Breast epithelium (tissue), 4 donors: Measurements from ENCODE around the gene RFTN1. TPM values are rescaled to one million over a fixed set of nuclear protein-coding genes. Genes with fewer than 3 reads are reported as not detected.
A peak's percentile ranks its signal among the peaks of the same experiment; 100 is the strongest.

Experiments used
- DNase-seq, 2 donors: peaks; one replicate each; pipeline ENCODE4 v3.0.0-alpha.2; 2019; ENCODE audit warnings: low spot score in 2 of 2
- H3K27ac ChIP-seq, 2 donors: fragments of 200-600 bp; sonication (generic) in 1 of 2; one replicate each; pipeline ENCODE4 v1.5.1; 2016 to 2019; ENCODE audit warnings: mild to moderate bottlenecking in 1 of 2
- H3K27me3 ChIP-seq, 2 donors: fragments of 200-600 bp; sonication (generic) in 1 of 2; one replicate each; pipeline versions ENCODE4 v1.5.1 to v1.6.0; 2017 to 2019; ENCODE audit warnings: control low read depth in 1 of 2, mild to moderate bottlenecking in 1 of 2
- H3K36me3 ChIP-seq: fragments of 200-600 bp; one replicate; pipeline ENCODE4 v1.5.1; 2019
- H3K4me1 ChIP-seq, 2 donors: fragments of 200-600 bp; sonication (generic); one replicate each; pipeline ENCODE4 v1.5.1; 2016 to 2019; ENCODE audit warnings: control low read depth in 1 of 2
- H3K4me3 ChIP-seq, 3 donors: fragments of 200-600 bp; sonication (generic); 1 replicate in 2 of 3; 2 replicates in 1 of 3; pipeline ENCODE4 v1.5.1; 2016 to 2019; ENCODE audit warnings: mild to moderate bottlenecking in 3 of 3, moderate library complexity in 2 of 3
- H3K9me3 ChIP-seq, 2 donors: fragments of 200-600 bp; sonication (generic) in 1 of 2; one replicate each; pipeline ENCODE4 v1.5.1; 2016 to 2019; ENCODE audit warnings: control low read depth in 1 of 2
- POLR2A ChIP-seq: fragments of 450-650 bp; IDR thresholded peaks from one replicate; pipeline ENCODE4 v1.6.1; 2016; ENCODE audit warnings: antibody characterized with exemption, mild to moderate bottlenecking, moderate library complexity
- POLR2AphosphoS5 ChIP-seq, 3 donors: sonication (generic); formaldehyde crosslinking; IDR thresholded peaks; one replicate each; pipeline ENCODE4 v1.6.1; 2017; ENCODE audit warnings: antibody characterized with exemption in 3 of 3
- intact Hi-C: fragments of 100-400 bp; cut with DNase I; formaldehyde crosslinking; loops from one replicate; pipeline ENCODE4 v1.15.1; 2023; ENCODE audit warnings: low total_unique reads
- total RNA-seq, 3 donors: library from RNA; depleted of rRNA; stranded (reverse); fragments of >200 nt; gene quantifications; one replicate each; pipeline ENCODE4 v1.1.0, GENCODE V29; 2016
- TF ChIP-seq, protein P1 (sequence below), 3 donors: fragments of 450-650 bp; IDR thresholded peaks; one replicate each; pipeline ENCODE4 v1.5.1; 2016 to 2017; ENCODE audit warnings: antibody characterized with exemption in 3 of 3, mild to moderate bottlenecking in 3 of 3, moderate library complexity in 3 of 3

The RFTN1 gene, protein sequence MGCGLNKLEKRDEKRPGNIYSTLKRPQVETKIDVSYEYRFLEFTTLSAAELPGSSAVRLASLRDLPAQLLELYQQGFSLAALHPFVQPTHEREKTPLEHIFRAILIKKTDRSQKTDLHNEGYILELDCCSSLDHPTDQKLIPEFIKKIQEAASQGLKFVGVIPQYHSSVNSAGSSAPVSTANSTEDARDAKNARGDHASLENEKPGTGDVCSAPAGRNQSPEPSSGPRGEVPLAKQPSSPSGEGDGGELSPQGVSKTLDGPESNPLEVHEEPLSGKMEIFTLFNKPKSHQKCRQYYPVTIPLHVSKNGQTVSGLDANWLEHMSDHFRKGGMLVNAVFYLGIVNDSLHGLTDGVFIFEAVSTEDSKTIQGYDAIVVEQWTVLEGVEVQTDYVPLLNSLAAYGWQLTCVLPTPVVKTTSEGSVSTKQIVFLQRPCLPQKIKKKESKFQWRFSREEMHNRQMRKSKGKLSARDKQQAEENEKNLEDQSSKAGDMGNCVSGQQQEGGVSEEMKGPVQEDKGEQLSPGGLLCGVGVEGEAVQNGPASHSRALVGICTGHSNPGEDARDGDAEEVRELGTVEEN
- 100 to 1,000 TPM in 1 of 3 donors, 10 to 100 TPM in 2; 13.9 to 108 (median 29.5) TPM for total RNA-seq

DNA sequence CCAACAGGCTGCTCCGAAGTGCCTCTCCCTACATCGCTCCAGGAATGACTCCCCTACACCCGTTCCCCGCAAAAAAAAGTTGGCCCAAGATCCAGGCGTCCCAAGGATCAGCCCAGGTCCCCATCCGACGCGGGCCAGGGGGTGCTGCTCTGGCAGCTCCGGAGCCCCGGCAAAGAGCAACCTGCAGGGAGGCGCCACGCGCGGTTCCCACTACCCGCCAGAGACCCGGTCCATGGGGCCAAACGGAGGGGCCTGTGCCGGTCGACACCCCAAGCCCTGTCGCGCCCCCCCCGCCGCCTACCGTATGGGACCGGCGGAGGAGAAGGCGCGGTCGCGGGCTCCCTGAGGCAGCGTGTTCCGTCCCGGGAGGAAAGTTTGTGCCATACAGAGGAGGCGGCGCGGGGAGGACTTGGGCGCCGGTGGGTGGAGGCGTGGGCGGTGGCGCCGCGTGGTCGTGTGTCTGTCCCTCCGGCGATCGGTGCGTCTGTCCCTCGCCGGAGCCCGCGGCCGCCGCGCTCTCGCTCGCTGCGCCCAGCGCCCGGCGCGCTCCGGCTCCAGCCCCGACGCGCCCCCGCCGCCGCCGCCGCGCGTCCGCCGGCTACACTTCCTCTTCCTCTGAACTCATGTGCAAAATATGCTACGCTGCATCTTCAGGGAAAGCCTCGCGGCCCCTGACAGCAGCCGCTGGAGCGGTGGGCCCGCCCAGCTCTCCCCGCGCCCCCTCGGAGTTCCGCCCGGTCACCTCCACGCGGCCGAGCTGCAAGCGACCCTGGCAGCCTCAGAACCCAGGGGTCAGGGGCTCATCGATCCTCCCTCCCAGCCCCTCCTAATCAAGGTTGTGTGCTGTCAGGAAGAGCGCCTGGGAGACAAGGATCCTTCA is at the start of gene RFTN1:
TSS of gene RFTN1 (minus strand) at position 559 of the 880 bp plus-strand sequence. CDS start 19,830 bp downstream, outside the sequence.
- intact Hi-C loops = no loop called here
- DNase-seq = no peak

DNA sequence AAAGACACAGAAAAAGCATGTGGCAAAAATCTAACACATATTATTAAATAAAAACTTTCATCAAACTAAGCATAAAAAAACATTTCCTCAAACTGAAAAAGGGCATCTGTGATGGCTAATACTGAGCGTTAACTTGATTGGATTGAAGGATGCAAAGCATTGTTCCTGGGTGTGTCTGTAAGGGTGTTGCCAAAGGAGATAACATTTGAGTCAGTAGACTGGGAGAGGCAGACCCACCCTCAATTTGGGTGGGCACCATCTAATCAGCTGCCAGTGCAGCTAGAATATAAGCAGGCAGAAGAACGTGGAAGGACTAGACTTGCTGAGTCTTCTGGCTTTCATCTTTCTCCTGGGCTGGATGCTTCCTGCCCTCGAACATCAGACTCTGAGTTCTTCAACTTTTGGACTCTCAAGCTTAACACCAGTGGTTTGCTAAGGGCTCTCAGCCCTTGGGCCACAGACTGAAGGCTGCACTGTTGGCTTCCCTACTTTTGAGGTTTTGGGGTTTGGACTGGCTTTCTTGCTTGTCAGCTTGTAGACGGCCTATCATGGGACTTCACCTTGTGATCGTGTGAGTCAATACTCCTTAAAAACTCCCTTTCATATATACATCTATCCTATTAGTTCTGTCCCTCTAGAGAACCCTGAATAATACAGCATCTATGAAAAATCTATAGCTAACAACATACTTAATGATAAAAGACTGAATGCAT is 46.3 kb upstream of the RFTN1 start:
- H3K9me3 ChIP-seq = peaks cover 0 to 9% of the 10 kb centered on the region in 2 donors
- TF ChIP-seq POLR2AphosphoS5 (IDR thresholded peaks at IDR 0.05) = no peak
- TF ChIP-seq, protein P1, sequence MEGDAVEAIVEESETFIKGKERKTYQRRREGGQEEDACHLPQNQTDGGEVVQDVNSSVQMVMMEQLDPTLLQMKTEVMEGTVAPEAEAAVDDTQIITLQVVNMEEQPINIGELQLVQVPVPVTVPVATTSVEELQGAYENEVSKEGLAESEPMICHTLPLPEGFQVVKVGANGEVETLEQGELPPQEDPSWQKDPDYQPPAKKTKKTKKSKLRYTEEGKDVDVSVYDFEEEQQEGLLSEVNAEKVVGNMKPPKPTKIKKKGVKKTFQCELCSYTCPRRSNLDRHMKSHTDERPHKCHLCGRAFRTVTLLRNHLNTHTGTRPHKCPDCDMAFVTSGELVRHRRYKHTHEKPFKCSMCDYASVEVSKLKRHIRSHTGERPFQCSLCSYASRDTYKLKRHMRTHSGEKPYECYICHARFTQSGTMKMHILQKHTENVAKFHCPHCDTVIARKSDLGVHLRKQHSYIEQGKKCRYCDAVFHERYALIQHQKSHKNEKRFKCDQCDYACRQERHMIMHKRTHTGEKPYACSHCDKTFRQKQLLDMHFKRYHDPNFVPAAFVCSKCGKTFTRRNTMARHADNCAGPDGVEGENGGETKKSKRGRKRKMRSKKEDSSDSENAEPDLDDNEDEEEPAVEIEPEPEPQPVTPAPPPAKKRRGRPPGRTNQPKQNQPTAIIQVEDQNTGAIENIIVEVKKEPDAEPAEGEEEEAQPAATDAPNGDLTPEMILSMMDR (IDR thresholded peaks at IDR 0.05) = no peak
- TF ChIP-seq POLR2A = no peak
- H3K4me3 ChIP-seq = no peak overlapping the region
- intact Hi-C loops = loop anchor here (10.0 kb wide), 1 partner anchor 265 kb away; no protein-coding TSS in a partner anchor
- no peak overlapping the region for H3K27ac ChIP-seq
- DNase-seq = no peak
- no peaks in the 10 kb centered on the region for H3K36me3 ChIP-seq
- H3K4me1 ChIP-seq = no peaks in the 10 kb centered on the region
- H3K27me3 ChIP-seq = no peaks in the 10 kb centered on the region

More for the DNA sequence above, at the start of gene RFTN1:
- H3K4me3 ChIP-seq = peak within 1 kb of the TSS; percentile 64 to 88 (median 86)
- no peaks in the 10 kb centered on the region for H3K4me1 ChIP-seq
- H3K27me3 ChIP-seq = no peaks in the 10 kb centered on the region
- no peaks in the 10 kb centered on the region for H3K9me3 ChIP-seq
- no peaks in the 10 kb centered on the region for H3K36me3 ChIP-seq
- H3K27ac ChIP-seq = peak within 1 kb of the TSS; percentile 55 to 76
- TF ChIP-seq POLR2AphosphoS5 (IDR thresholded peaks at IDR 0.05) = no peak
- TF ChIP-seq, protein P1 (IDR thresholded peaks at IDR 0.05) = no peak
- TF ChIP-seq POLR2A = no peak

DNA sequence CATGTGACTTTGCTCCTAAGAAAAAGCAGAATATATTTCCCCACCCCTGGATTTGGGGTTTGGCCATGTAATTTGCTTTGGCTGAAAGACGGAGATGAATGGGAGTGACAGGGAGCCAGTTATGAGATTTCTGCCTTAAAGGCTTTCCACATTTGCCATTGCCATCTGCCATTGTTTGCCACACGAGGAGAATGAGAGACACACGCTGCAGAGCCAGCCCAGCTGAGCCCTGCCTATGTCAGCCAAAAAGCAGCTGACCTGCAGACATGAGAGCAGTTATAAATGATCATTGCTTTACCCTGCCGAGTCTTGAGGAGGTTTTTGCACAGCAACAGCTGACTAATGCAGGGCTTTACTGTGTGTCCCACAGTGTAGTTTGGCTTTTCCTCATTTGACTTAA is 40.6 kb upstream of the RFTN1 start:
- no peaks in the 10 kb centered on the region for H3K9me3 ChIP-seq
- H3K27ac ChIP-seq = no peak overlapping the region
- no peaks in the 10 kb centered on the region for H3K36me3 ChIP-seq
- TF ChIP-seq POLR2AphosphoS5 (IDR thresholded peaks at IDR 0.05) (no peak), POLR2A (no peak)
- TF ChIP-seq, protein P1 (IDR thresholded peaks at IDR 0.05) = no peak
- intact Hi-C loops = loop anchor here (10.0 kb wide), 1 partner anchor 259 kb away; no protein-coding TSS in a partner anchor
- DNase-seq = no peak
- no peaks in the 10 kb centered on the region for H3K4me1 ChIP-seq
- no peak overlapping the region for H3K4me3 ChIP-seq
- no peaks in the 10 kb centered on the region for H3K27me3 ChIP-seq

DNA sequence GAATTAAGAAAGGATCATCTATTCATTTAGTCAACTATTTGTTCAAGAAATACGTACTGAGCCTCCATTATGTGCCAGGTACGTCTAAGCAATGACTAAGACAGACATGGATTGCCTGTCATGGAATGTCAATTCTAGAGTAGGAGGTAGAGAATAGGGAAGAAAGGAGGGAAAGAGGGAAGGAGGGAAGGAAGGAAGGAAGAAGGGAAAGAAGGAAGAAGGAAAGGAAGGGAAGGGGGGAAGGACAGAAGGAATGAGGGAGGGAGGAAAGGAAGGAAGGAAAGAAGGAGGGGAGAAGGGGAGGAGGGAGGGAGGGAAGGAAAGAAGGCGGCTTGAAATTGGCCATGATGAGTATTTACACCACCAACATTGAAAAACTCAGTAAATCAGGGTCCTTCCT is 39.3 kb upstream of the RFTN1 start:
- intact Hi-C loops = loop anchor here (10.0 kb wide), 1 partner anchor 258 kb away; no protein-coding TSS in a partner anchor

More for the DNA sequence above, 39.3 kb upstream of the RFTN1 start:
- no peak for DNase-seq
- no peaks in the 10 kb centered on the region for H3K4me1 ChIP-seq
- TF ChIP-seq POLR2AphosphoS5 (IDR thresholded peaks at IDR 0.05) (no peak), POLR2A (no peak)
- TF ChIP-seq, protein P1 (IDR thresholded peaks at IDR 0.05) = no peak
- no peak overlapping the region for H3K4me3 ChIP-seq
- H3K36me3 ChIP-seq = no peaks in the 10 kb centered on the region
- no peaks in the 10 kb centered on the region for H3K9me3 ChIP-seq
- no peaks in the 10 kb centered on the region for H3K27me3 ChIP-seq
- no peak overlapping the region for H3K27ac ChIP-seq
